ENCODE measurements around the gene CTDP1. TPM values are rescaled to one million over a fixed set of nuclear protein-coding genes. Genes with fewer than 3 reads are reported as not detected.

Gene CTDP1
- total RNA-seq, 2 experiments from 2014 or later, result 69.0 to 79.6 TPM

DNA sequence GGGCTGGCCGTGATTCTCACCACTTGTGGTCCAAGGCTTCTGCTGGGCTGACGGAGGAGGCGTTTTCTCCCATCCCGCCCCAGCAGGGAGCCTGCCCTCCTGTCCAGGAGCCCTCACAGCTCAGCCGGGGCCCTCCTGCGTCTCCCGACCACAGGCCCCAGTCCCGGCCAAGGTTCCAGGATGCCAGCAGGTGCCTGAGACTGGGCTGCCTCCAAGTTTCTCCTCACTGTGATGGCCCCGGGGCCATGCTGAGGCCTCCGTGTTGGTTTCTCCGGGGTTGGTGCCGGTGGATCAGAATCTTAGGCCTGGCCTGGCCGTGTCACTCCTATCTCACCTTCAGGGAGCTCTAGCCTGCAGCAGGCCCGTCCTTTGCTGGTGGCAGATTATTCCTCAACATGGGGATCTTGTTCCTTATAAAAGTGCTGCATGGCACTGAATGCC, 124.0 kb downstream of the CTDP1 start:
- Histone ChIP-seq H3K27ac (ENCODE audit: low read depth in 1 of 2, low read length in 2 of 2) (no peak overlapping the region), H3K4me1 (ENCODE audit: insufficient read depth, low read length) (peaks cover 11% of the 10 kb centered on the region), H3K36me3 (ENCODE audit: insufficient read depth, low read length) (no peaks in the 10 kb centered on the region), H3K9me3 (ENCODE audit: control insufficient read depth in 1 of 2, insufficient read depth in 1 of 2, low read length in 2 of 2) (peaks cover 0 to 18% of the 10 kb centered on the region in 2 experiments), H3K27me3 (ENCODE audit: control insufficient read depth in 1 of 2, insufficient read depth in 2 of 2, low read length in 2 of 2) (peaks cover 18 to 20% of the 10 kb centered on the region in 2 experiments), H3K4me3 (ENCODE audit: low read length) (no peak overlapping the region)
- Mint-ChIP-seq H3K27me3 (peaks cover 21% of the 10 kb centered on the region), H3K36me3 (ENCODE audit: low read depth) (no peaks in the 10 kb centered on the region), H3K4me3 (no peak overlapping the region), H3K27ac (no peak overlapping the region), H3K9me3 (no peaks in the 10 kb centered on the region), H3K4me1 (ENCODE audit: low read depth) (peaks cover 21% of the 10 kb centered on the region)
- TF ChIP-seq CTCF (IDR thresholded peaks at IDR 0.05), result no peak
- no peak for ATAC-seq (ENCODE audit: poor library complexity)
- DNase-seq, result no peak
- ChIA-PET POLR2A (no interaction called here), CTCF (no interaction called here)
- intact Hi-C loops (cut with DNase I, micrococcal nuclease), result no loop called here

Other genes with a start within 250 kb of the CTDP1 start
- gene KCNG2, start 118.1 kb downstream of the CTDP1 start, total RNA-seq, result not detected